Tibial nerve (tissue), 4 donors: ENCODE measurements around the gene C1orf159. TPM values are rescaled to one million over a fixed set of nuclear protein-coding genes. Genes with fewer than 3 reads are reported as not detected.

Source experiments
- DNase-seq, 2 donors: peaks; one replicate each; pipeline ENCODE4 v3.0.0-alpha.2; 2019; ENCODE audit warnings: low spot score in 2 of 2
- H3K27ac ChIP-seq, 4 donors: fragments of 200-600 bp; sonication (generic) in 3 of 4; one replicate each; pipeline ENCODE4 v1.5.1; 2017 to 2019; ENCODE audit warnings: mild to moderate bottlenecking in 1 of 4
- H3K27me3 ChIP-seq, 2 donors: fragments of 200-600 bp; sonication (generic) in 1 of 2; one replicate each; pipeline versions ENCODE4 v1.5.1 to v1.6.0; 2017 to 2019
- H3K36me3 ChIP-seq, 3 donors: fragments of 200-600 bp; sonication (generic); one replicate each; pipeline ENCODE4 v1.5.1; 2018 to 2019
- H3K4me1 ChIP-seq, 4 donors: fragments of 200-600 bp; sonication (generic) in 3 of 4; one replicate each; pipeline ENCODE4 v1.5.1; 2017 to 2019
- H3K4me3 ChIP-seq, 4 donors: fragments of 200-600 bp; sonication (generic) in 3 of 4; one replicate each; pipeline ENCODE4 v1.5.1; 2017 to 2019; ENCODE audit warnings: mild to moderate bottlenecking in 1 of 4, moderate library complexity in 1 of 4
- H3K9me3 ChIP-seq, 4 donors: fragments of 200-600 bp; sonication (generic) in 3 of 4; one replicate each; pipeline ENCODE4 v1.5.1; 2017 to 2019
- CTCF ChIP-seq, 5 experiments: fragments of 200-600 bp in 3 of 5; fragments of 450-650 bp in 2 of 5; sonication (generic) in 3 of 5; IDR thresholded peaks; one replicate each; pipeline ENCODE4 v1.5.1; 2016 to 2019; ENCODE audit warnings: antibody characterized with exemption in 5 of 5, mild to moderate bottlenecking in 3 of 5, moderate library complexity in 2 of 5
- EP300 ChIP-seq, 2 donors: sonication (generic); formaldehyde crosslinking; IDR thresholded peaks; one replicate each; pipeline ENCODE4 v1.6.1; 2017; ENCODE audit warnings: antibody characterized with exemption in 2 of 2, mild to moderate bottlenecking in 1 of 2
- POLR2A ChIP-seq, 2 donors: fragments of 450-650 bp; IDR thresholded peaks; one replicate each; pipeline ENCODE4 v1.6.1; 2017; ENCODE audit warnings: antibody characterized with exemption in 2 of 2, mild to moderate bottlenecking in 2 of 2, moderate library complexity in 2 of 2
- WGBS, 2 donors: methylation state at CpG; one replicate each; pipeline ENCODE4 v1.1.5; 2018; 5-methylcytosine and 5-hydroxymethylcytosine counted together
- total RNA-seq, 4 donors: library from RNA; depleted of rRNA; stranded (reverse); fragments of >200 nt; gene quantifications; one replicate each; pipeline ENCODE4 v1.1.0, GENCODE V29; 2016

C1orf159 gene
- total RNA-seq, 4 donors from 2014 or later, result 18.4 to 29.4 (median 23.1) TPM

GRCh38 chr1:1069711-1070676, 45.9 kb downstream of the C1orf159 start:
- no peaks in the 10 kb centered on the region for H3K36me3 ChIP-seq
- H3K27me3 ChIP-seq, result peaks cover 0 to 80% of the 10 kb centered on the region in 2 donors
- TF ChIP-seq CTCF (IDR thresholded peaks at IDR 0.05) (no peak), EP300 (IDR thresholded peaks at IDR 0.05) (no peak), POLR2A (IDR thresholded peaks at IDR 0.05) (no peak)
- peak overlapping the region in 2 of 4 donors; percentile 44 to 51 for H3K4me3 ChIP-seq
- whole genome bisulfite sequencing, 2 donors, result 58 to 72% methylated on average over 12 to 18 of the region's 40 CpGs
- H3K9me3 ChIP-seq, result no peaks in the 10 kb centered on the region
- no peak overlapping the region for H3K27ac ChIP-seq
- no peak for DNase-seq
- peaks cover 0 to 18% (median 13%) of the 10 kb centered on the region in 4 donors for H3K4me1 ChIP-seq

- H3K4me1 ChIP-seq, result peaks cover 0 to 19% (median 14%) of the 10 kb centered on the region in 4 donors
- peak overlapping the region; percentile 29 to 51 (median 37) for H3K4me3 ChIP-seq
- no peaks in the 10 kb centered on the region for H3K36me3 ChIP-seq
- no peaks in the 10 kb centered on the region for H3K9me3 ChIP-seq
- TF ChIP-seq EP300 (IDR thresholded peaks at IDR 0.05), result no peak
- TF ChIP-seq CTCF (IDR thresholded peaks at IDR 0.05), result no peak
- no peak for TF ChIP-seq POLR2A (IDR thresholded peaks at IDR 0.05)
- WGBS, 2 donors, result 0 to 7% methylated on average over 1 to 50 of the region's 75 CpGs
- H3K27ac ChIP-seq, result peak overlapping the region in 1 of 4 donors; percentile 62
- H3K27me3 ChIP-seq, result peaks cover 0 to 77% of the 10 kb centered on the region in 2 donors
- no peak for DNase-seq
Observed at GRCh38 chr1:1069056-1069710, 46.7 kb downstream of the C1orf159 start.

GRCh38 chr1:1068517-1069055, 47.3 kb downstream of the C1orf159 start:
- no peak for DNase-seq
- Histone ChIP-seq H3K27me3 (peaks cover 0 to 77% of the 10 kb centered on the region in 2 donors), H3K9me3 (no peaks in the 10 kb centered on the region), H3K27ac (peak overlapping the region in 1 of 4 donors; percentile 62), H3K4me3 (peak overlapping the region; percentile 29 to 51 (median 37)), H3K36me3 (no peaks in the 10 kb centered on the region), H3K4me1 (peaks cover 0 to 25% (median 20%) of the 10 kb centered on the region in 4 donors)
- no peak for TF ChIP-seq EP300 (IDR thresholded peaks at IDR 0.05)
- TF ChIP-seq POLR2A (IDR thresholded peaks at IDR 0.05), result no peak
- TF ChIP-seq CTCF (IDR thresholded peaks at IDR 0.05), result no peak
- 0 to 3% methylated on average over 4 to 26 of the region's 55 CpGs for WGBS, 2 donors

- WGBS, 2 donors, result 23 to 50% methylated on average over 16 to 25 of the region's 32 CpGs
- no peak for DNase-seq
- Histone ChIP-seq H3K9me3 (no peaks in the 10 kb centered on the region), H3K27me3 (peaks cover 0 to 77% of the 10 kb centered on the region in 2 donors), H3K36me3 (no peaks in the 10 kb centered on the region), H3K27ac (no peak overlapping the region), H3K4me3 (peak overlapping the region in 2 of 4 donors; percentile 44 to 51), H3K4me1 (peaks cover 0 to 29% (median 20%) of the 10 kb centered on the region in 4 donors)
- TF ChIP-seq CTCF (IDR thresholded peaks at IDR 0.05), result no peak
- no peak for TF ChIP-seq POLR2A (IDR thresholded peaks at IDR 0.05)
- TF ChIP-seq EP300 (IDR thresholded peaks at IDR 0.05), result no peak
Observed at GRCh38 chr1:1067860-1068516, 47.9 kb downstream of the C1orf159 start.
